Bone marrow (tissue), 2 donors: ENCODE results near the gene KCTD2.
"Not testable (repeated sequence)": the region's sequence is repeated elsewhere in the genome, so short reads cannot be mapped to it uniquely, and the experiment has no call there.

Source experiments
- DNase-seq, 2 donors: peaks; one replicate each; lab custom pipeline; 2025; lab: John Stamatoyannopoulos, UW

The KCTD2 gene

DNA sequence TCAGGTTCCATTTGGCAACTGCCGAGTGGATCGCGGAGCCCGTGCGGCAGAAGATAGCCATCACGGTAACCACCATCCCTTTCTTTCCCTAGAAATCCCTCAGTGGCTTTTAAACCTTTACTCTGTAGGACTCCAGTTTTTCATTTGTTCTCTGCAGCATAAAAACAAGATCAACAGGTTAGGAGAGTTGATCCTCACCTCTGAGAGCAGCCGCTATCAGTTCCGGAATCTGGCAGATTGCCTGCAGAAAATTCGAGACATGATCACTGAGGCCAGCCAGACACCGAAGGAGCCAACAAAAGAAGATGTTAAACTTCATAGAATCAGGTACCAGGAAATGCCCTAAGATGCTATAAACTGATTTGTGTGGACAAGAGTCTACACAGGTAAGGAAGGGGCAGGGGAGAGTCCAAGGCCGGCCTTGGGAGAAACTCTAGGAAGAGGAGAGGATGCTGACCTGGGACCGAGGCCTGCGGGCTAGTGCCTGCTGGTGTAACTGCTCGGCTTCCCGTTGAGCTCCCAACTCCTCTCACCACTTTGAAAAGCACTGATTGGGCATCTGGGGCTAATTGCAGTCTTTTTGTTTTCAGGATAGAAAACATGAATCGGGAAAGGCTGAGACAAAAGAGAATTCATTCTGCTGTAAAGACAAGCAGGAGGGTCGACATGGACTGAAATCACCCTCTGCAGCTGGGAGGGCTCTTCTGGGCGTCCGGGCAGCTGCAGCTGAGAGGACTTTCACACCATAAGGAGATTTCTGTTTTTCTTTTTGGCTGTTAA lies 26.5 kb upstream of the KCTD2 start:
- no peak for DNase-seq

GRCh38 chr17:75024686-75025397 lies 22.2 kb upstream of the KCTD2 start:
- DNase-seq, result no peak

DNA sequence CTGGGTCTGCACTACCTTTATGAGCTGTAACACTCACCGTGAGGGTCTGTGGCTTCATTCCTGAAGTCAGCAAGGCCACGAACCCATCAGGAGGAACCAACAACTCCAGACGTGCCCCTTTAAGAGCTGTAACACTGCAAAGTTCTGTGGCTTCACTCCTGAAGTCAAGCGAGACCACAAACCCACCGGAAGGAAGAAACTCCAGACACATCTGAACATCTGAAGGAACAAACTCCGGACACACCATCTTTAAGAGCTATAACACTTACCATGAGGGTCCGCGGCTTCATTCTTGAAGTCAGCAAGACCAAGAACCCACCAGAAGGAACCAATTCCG lies 21.7 kb upstream of the KCTD2 start:
- DNase-seq, result not testable (repeated sequence)

DNA sequence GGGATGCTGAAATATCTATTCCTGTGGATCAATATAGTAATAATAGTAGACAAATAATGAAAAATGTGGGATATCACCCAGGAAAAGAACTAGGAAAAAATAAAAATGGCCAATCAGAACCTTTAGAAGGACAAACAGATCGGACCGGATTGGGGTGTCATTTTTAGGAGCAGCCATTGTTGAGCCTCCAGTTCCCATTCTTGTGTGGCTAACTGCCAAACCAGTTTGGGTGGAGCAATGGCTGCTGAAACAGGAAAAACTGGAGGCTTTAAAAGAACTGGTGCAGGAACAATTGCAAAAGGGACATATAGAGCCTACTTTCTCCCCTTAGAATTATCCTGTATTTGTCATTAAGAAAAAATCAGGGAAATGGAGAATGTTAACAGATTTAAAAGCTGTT lies 20.4 kb upstream of the KCTD2 start:
- DNase-seq, result not testable (repeated sequence)

GRCh38 chr17:75030161-75030560 lies 16.9 kb upstream of the KCTD2 start:
- DNase-seq, result no peak

DNA sequence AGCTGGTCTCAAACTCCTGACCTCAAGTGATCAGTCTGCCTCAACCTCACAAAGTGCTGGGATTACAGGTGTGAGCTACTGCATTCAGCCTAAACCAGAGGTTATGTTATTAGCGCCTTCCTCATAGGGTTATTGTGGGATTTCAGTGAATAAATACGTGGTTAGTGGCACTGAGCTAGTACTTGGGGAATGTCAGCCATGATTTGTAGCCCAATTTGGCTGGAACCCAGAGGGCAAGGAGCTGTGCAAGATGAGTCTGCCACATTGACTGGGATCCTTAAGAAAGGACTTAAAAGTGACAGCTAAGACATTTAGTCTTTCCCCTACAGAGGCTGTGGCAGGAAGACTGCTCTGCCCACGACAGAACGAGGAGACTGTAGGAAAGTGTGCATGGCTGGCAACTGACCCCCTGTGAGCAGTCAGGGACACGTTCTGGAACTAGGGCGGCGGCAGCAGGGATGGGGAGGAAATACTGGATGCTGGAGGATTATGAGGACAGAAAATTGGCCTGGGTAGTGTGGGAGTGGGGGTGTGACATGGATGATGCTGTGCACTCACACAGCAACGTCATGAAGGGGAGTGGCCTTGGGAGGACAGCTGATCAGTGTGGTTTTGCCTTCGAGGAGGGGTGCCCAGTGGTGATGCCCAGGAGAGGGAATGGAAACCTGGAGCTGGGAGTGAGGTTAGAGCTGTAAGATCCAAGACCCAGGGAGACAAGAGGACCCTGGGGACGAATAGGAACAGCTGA lies 14.9 kb upstream of the KCTD2 start:
- peak; percentile 39 to 44 for DNase-seq

- DNase-seq, result no peak
Observed at GRCh38 chr17:75032720-75033280, 14.2 kb upstream of the KCTD2 start.

GRCh38 chr17:75033346-75034235 lies 13.4 kb upstream of the KCTD2 start:
- DNase-seq, result peak; percentile 74 to 82

DNA sequence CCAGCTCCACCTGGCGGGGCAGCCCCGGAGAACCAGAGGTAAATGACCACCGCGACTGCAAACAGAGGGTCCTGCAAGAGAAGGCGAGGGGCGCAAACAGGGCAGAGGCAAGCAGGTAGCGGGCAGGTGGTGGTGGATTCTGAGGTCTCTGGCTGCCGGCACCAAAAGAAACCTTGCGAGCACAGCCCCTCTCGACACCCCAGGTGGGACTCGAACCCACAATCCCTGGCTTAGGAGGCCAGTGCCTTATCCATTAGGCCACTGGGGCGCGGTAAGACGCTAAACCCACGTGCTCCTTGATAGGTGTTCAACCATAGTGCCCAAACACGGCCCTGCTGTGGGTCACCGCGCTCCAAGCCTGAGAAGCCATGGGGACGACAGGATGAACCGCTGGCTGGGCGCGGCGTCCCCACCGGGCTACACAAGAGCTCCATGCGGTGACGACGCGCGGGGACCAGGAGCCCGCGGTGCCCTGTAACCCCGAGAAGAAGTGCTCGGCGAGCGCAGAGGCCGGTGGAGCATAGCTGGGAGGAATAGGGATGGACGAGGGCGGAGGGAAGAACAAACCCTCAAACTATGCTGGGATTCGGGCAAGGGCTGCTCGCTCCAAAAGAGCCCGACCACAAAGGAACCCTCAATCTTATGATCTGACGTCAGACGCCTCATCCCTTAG lies 12.7 kb upstream of the KCTD2 start:
- peak; percentile 64 to 70 for DNase-seq

GRCh38 chr17:75036643-75037268 lies 10.3 kb upstream of the KCTD2 start:
- DNase-seq, result peak; percentile 3 to 10

- DNase-seq, result no peak
Observed at GRCh38 chr17:75039238-75039637, 7.8 kb upstream of the KCTD2 start.

- no peak for DNase-seq
Observed at GRCh38 chr17:75041656-75042280, 5.3 kb upstream of the KCTD2 start.

DNA sequence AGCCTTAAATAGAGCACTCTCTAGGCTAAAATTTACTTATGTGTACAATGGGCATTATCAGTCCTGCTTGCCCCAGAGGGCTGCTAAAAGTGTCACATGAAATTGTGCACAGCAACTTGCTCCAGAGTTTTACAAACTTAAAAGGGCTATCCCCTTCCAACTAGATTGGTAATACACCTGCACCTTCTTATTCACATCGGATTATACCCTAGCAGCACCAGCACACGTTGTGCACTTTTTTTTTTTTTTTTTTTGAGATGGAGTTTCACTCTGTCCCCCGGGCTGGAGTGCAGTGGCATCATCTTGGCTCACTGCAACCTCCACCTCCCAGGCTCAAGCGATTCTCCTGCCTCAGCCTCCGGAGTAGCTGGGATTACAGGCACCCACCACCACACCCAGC lies 3.2 kb upstream of the KCTD2 start:
- DNase-seq, result not testable (repeated sequence)

- DNase-seq, result no peak
Observed at GRCh38 chr17:75044716-75045115, 2.3 kb upstream of the KCTD2 start.

DNA sequence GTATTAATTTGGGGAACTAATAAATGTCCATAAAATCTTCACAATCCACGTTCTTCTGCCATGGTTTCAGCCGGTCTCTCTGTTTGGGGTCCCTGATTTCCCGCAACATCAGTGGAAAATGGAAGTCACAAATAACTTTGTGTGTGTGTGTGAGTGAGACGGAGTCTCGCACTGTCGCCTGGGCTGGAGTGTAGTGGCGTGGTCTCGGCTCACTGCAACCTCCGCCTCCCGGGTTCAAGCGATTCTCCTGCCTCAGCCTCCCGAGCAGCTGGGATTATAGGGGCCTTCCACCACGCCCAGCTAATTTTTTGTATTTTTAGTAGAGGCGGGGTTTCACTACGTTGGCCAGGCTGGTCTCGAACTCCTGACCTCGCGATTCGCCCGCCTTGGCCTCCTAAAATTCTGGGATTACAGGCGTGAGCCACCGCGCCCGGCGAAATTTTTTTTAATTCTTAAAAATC lies 1.0 kb upstream of the KCTD2 start:
- DNase-seq, result not testable (repeated sequence)

DNA sequence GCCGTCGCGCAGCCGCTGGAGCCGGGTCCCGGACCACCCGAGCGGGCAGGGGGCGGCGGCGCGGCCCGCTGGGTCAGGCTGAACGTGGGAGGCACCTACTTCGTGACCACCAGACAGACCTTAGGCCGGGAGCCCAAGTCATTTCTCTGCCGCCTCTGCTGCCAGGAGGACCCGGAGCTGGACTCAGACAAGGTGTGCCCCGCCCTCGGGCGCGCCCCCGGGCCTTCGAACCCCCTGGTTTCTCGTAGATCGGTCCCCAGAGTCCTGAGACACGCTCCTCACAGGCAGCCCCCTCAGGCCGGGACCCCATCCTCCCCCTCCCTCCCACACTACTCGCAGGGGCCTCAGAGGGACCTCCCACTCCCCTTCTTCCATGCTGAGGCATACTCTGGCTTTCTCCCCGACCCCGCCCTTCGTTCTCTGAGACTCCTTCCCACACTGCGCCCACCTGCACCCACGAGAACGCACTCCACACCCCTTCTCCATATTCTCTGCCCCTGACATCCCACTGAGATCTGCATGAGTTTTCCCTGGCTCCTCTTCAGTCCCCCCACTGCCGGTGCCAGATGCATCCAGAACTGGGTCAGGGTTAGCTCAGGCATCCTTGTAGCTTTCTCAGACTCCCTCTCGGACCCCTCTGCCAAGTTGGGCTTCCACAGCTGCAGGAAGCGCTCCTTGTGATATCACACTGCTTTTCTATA lies 523 bp downstream of the KCTD2 start:
- no peak for DNase-seq

DNA sequence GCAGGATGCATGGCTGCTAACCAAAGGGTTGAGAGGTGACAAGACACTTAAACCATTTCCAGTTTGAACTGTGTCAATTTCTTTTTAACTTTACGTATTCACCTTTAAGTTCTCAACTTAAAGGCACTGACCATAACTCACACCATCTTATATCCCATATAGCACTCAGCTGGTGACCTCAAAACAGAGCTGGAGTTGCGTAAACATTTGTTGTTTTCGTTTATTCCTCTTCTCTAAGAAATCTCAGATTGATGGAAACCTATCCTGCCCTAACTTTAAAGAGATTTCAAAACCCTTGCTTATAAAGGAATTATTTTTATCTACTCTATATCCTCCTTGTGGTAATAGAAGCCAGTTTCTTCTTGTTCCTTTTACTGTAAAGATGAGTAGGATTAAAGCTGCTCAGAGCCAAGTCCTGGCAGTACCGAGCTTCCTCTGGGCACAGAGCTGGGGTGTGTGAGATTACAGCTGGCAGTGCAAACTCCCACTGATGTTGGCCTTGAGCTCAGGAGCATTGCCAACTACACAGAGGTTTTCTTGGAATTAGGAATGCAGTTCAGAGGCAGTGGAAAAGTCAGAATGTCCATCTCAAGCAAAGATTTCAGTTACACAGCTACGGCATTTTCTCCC lies 1.3 kb downstream of the KCTD2 start:
- peak in 1 of 2 donors; percentile 5 for DNase-seq

DNA sequence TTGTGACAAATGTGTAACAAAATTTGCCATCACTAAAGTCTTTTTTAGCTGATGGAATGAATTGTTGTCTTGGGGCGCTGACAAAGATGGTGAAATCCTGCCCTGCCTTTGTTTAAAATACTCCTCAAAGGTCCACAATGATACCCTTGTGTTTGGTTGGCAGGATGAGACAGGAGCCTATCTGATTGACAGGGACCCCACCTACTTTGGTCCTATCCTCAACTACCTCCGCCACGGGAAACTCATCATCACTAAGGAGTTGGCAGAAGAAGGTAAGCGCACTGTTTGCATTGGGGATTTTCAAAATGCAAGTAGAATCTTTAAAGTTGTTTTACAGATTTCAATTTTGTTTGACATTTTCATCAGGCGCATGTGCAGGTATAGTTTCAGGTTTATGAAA lies 2.0 kb downstream of the KCTD2 start:
- DNase-seq, result no peak

GRCh38 chr17:75049706-75050105 lies 2.7 kb downstream of the KCTD2 start:
- DNase-seq, result no peak
